Endothelial cell of umbilical vein (primary cell): ENCODE measurements around the gene LAMC3. TPM values are rescaled to one million over a fixed set of nuclear protein-coding genes. Genes with fewer than 3 reads are reported as not detected.

Source experiments
- BruUV-seq: library from RNA; stranded (reverse); fragments of 400-500 nt; replicated peaks from 2 replicates; lab custom pipeline; 2021; lab: Mats Ljungman, UMichigan
- CTCF ChIA-PET: fragments of 300-600, 350-600 bp; sonication (Branson Sonifier 250); formaldehyde crosslinking; loops from one replicate; lab custom pipeline; 2021; ENCODE audit warnings: antibody characterized with exemption, inconsistent platforms; lab: Charles Lee
- POLR2A ChIA-PET: fragments of 300-600, 350-600 bp; sonication (Branson Sonifier 250); formaldehyde crosslinking; loops from one replicate; lab custom pipeline; 2021; ENCODE audit warnings: antibody characterized with exemption, inconsistent platforms; lab: Charles Lee
- DNase-seq: peaks from one replicate; pipeline ENCODE4 v3.0.0-alpha.2; 2011; ENCODE audit warnings: low read depth, low spot score
- FAIRE-seq: peaks from 2 replicates; lab custom pipeline; 2011; peaks lifted over from hg19 to GRCh38; lab: Jason Lieb, UNC
- H2AFZ ChIP-seq: 2 replicates; pipeline ENCODE4 v1.6.0; 2012; ENCODE audit warnings: low read depth, low read length, control low read depth, inconsistent platforms
- H3K27ac ChIP-seq: 2 replicates; pipeline ENCODE4 v1.5.1; 2011; ENCODE audit warnings: low read depth, mild to moderate bottlenecking, control low read depth, low read length, moderate library complexity; ENCODE audit not compliant: insufficient read depth
- H3K27me3 ChIP-seq, 2 experiments: 2 replicates each; pipeline versions ENCODE4 v1.6.0 to v1.6.1; 2011; ENCODE audit warnings: low read length in 2 of 2, mixed read lengths in 1 of 2; ENCODE audit not compliant: control insufficient read depth in 2 of 2, insufficient read depth in 2 of 2
- H3K36me3 ChIP-seq, 2 experiments: 2 replicates in 1 of 2; 3 replicates in 1 of 2; pipeline ENCODE4 v1.5.1; 2011; ENCODE audit warnings: low read length in 2 of 2, mild to moderate bottlenecking in 1 of 2, moderate library complexity in 1 of 2; ENCODE audit not compliant: control insufficient read depth in 2 of 2, insufficient read depth in 2 of 2; ENCODE audit errors: extremely low read depth in 1 of 2
- H3K4me1 ChIP-seq: 3 replicates; pipeline ENCODE4 v1.5.1; 2011; ENCODE audit warnings: mild to moderate bottlenecking, low read length; ENCODE audit not compliant: control insufficient read depth, insufficient read depth; ENCODE audit errors: extremely low read depth
- H3K4me2 ChIP-seq: 2 replicates; pipeline ENCODE4 v1.6.1; 2011; ENCODE audit warnings: low read length, control low read depth, mixed read lengths; ENCODE audit not compliant: insufficient read depth
- H3K4me3 ChIP-seq, 3 experiments: fragments of 200-600 bp in 1 of 3; sonication (generic), shearing (Covaris generic) in 1 of 3; replicated peaks in 1 of 3; 2 replicates each; pipeline ENCODE4 v1.5.1; 2011 to 2016; ENCODE audit warnings: control low read depth in 3 of 3, low read length in 3 of 3, mild to moderate bottlenecking in 2 of 3, inconsistent platforms in 1 of 3, low read depth in 1 of 3, moderate library complexity in 1 of 3; ENCODE audit not compliant: insufficient read depth in 1 of 3
- H3K79me2 ChIP-seq: 2 replicates; pipeline ENCODE4 v1.6.0; 2012; ENCODE audit warnings: low read length, inconsistent platforms; ENCODE audit not compliant: control insufficient read depth, insufficient read depth
- H3K9ac ChIP-seq: replicated peaks from 2 replicates; pipeline ENCODE3; 2011; ENCODE audit warnings: low read length, control low read depth; ENCODE audit not compliant: insufficient read depth; ENCODE audit errors: extremely low read depth
- H3K9me1 ChIP-seq: replicated peaks from 3 replicates; pipeline ENCODE4 v1.6.0; 2011; ENCODE audit warnings: mild to moderate bottlenecking, low read length; ENCODE audit not compliant: control insufficient read depth, insufficient read depth; ENCODE audit errors: extremely low read depth
- H3K9me3 ChIP-seq: replicated peaks from 2 replicates; pipeline ENCODE4 v1.5.1; 2012; ENCODE audit warnings: low read length, inconsistent platforms; ENCODE audit not compliant: control insufficient read depth, insufficient read depth
- H4K20me1 ChIP-seq: replicated peaks from 2 replicates; pipeline ENCODE3; 2011; ENCODE audit warnings: mild to moderate bottlenecking, low read length; ENCODE audit not compliant: control insufficient read depth, insufficient read depth; ENCODE audit errors: extremely low read depth
- EZH2 ChIP-seq: IDR thresholded peaks from 2 replicates; pipeline ENCODE4 v1.6.1; 2012; ENCODE audit warnings: borderline replicate concordance, low read depth, mild to moderate bottlenecking, moderate library complexity, low read length, inconsistent platforms; ENCODE audit not compliant: severe bottlenecking
- FOS ChIP-seq: IDR thresholded peaks from 2 replicates; pipeline ENCODE4 v1.6.1; 2011; ENCODE audit warnings: mild to moderate bottlenecking, low read length, moderate library complexity, borderline replicate concordance; ENCODE audit not compliant: insufficient read depth
- GATA2 ChIP-seq: IDR thresholded peaks from 2 replicates; pipeline ENCODE4 v1.7.0; 2011; ENCODE audit warnings: low read depth, mild to moderate bottlenecking, moderate library complexity, mixed read lengths, low read length; ENCODE audit not compliant: insufficient read length, insufficient read depth
- JUN ChIP-seq: IDR thresholded peaks from 2 replicates; pipeline ENCODE4 v1.6.1; 2011; ENCODE audit warnings: borderline replicate concordance, low read depth; ENCODE audit not compliant: insufficient read length, insufficient read depth
- MAX ChIP-seq: IDR thresholded peaks from 2 replicates; pipeline ENCODE4 v1.6.1; 2011; ENCODE audit not compliant: insufficient read depth, insufficient read length
- MYC ChIP-seq: IDR thresholded peaks from one replicate; pipeline ENCODE4 v1.6.1; 2011; ENCODE audit warnings: mild to moderate bottlenecking, low read depth, low read length
- POLR2A ChIP-seq: IDR thresholded peaks from 2 replicates; pipeline ENCODE4 v1.6.1; 2012; ENCODE audit warnings: low read depth, mild to moderate bottlenecking, control low read depth, low read length
- POLR2AphosphoS5 ChIP-seq: IDR thresholded peaks from 2 replicates; pipeline ENCODE4 v1.6.1; 2012; ENCODE audit warnings: low read depth, mild to moderate bottlenecking, control low read depth, low read length, moderate library complexity; ENCODE audit not compliant: insufficient read depth
- dilution Hi-C: fragments of 300-500 bp; cut with MboI; formaldehyde crosslinking; loops from one replicate; pipeline ENCODE4 v1.15.0; 2019; ENCODE audit warnings: low sequenced_read_pairs; ENCODE audit not compliant: extremely low pct_ligation_motif_present
- intact Hi-C: fragments of 100-400 bp; cut with micrococcal nuclease; formaldehyde crosslinking; loops from one replicate; pipeline ENCODE4 v1.10.0; 2022
- polyA plus RNA-seq, 4 experiments: library from polyadenylated mRNA; depleted of rRNA in 3 of 4; stranded (reverse) in 3 of 4; unstranded in 1 of 4; fragments of >200 nt; gene quantifications; 2 replicates each; pipeline versions ENCODE4 v1.2.1 to v1.2.3, GENCODE V29; 2011 to 2012; ENCODE audit warnings: missing spikeins in 1 of 4
- total RNA-seq: library from RNA; stranded (reverse); gene quantifications from 2 replicates; pipeline ENCODE4 v1.2.3, GENCODE V29; 2021
- TF ChIP-seq, protein P1 (sequence below), 2 donors: IDR thresholded peaks; 1 replicate in 1 of 2; 2 replicates in 1 of 2; pipeline ENCODE4 v1.5.1; 2011; ENCODE audit warnings: low read length in 2 of 2, mild to moderate bottlenecking in 2 of 2, moderate library complexity in 2 of 2, control low read depth in 1 of 2, inconsistent platforms in 1 of 2, low read depth in 1 of 2; ENCODE audit not compliant: insufficient read depth in 1 of 2; ENCODE audit errors: extremely low read depth in 1 of 2

LAMC3 gene
- total and polyA plus RNA-seq, 2 donors (not counting 3 experiments of a cell fraction or from before 2014, with no cell fraction given), result 0.18 to 0.38 TPM

DNA sequence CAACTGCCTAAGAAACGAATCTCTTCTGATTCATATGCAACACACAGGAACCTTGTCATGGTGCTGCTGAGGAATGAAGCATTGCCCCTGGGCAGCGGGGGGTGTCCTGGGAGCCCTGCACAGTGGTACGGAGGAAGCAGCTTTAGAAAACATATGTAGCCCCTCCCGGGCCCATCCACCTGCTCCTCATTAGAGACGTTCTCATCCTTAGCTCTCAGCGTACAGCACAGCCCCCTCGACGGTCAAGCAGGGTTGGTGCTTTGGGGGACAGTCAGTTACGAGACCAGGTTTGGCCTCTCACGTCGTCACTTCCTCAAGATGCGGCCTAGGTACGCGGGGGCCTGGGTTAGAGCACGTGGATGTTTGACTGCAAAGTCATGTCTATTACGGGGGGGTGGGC is 28.4 kb upstream of the LAMC3 start:
- Histone ChIP-seq H3K27ac (no peak overlapping the region), H3K4me1 (no peaks in the 10 kb centered on the region), H3K4me2 (no peak overlapping the region), H3K9ac (no peak overlapping the region), H3K9me3 (no peaks in the 10 kb centered on the region), H3K36me3 (no peaks in the 10 kb centered on the region), H3K27me3 (no peaks in the 10 kb centered on the region), H3K4me3 (no peak overlapping the region), H3K9me1 (no peaks in the 10 kb centered on the region), H4K20me1 (no peaks in the 10 kb centered on the region), H3K79me2 (no peaks in the 10 kb centered on the region), H2AFZ (no peak overlapping the region)
- ChIA-PET CTCF (interaction anchor here (0.6 to 1.7 kb wide), 2 partner anchors 17 to 18 kb away, joined by 3 to 7 read pairs; no protein-coding TSS in a partner anchor), POLR2A (no interaction called here)
- dilution Hi-C loops (no loop called here), intact Hi-C loops (no loop called here)
- TF ChIP-seq POLR2AphosphoS5 (no peak), GATA2 (no peak), EZH2 (no peak), MYC (no peak)
- BruUV-seq, result no TSS peak
- FAIRE-seq (no peak), DNase-seq (no peak)

GRCh38 chr9:130981002-130981755 is 27.8 kb upstream of the LAMC3 start:
- no peaks in the 10 kb centered on the region for H3K36me3 ChIP-seq
- H3K4me1 ChIP-seq, result no peaks in the 10 kb centered on the region
- ChIA-PET POLR2A (no interaction called here), CTCF (interaction anchor here (0.6 to 1.7 kb wide), 3 partner anchors 17 to 282 kb away, joined by 3 to 7 read pairs (median 3); no protein-coding TSS in a partner anchor)
- intact Hi-C loops, result no loop called here
- H3K27me3 ChIP-seq, result no peaks in the 10 kb centered on the region
- no peaks in the 10 kb centered on the region for H3K9me1 ChIP-seq
- no peak for DNase-seq
- no peak overlapping the region for H3K4me3 ChIP-seq
- no TSS peak for BruUV-seq
- H4K20me1 ChIP-seq, result no peaks in the 10 kb centered on the region
- H3K9me3 ChIP-seq, result no peaks in the 10 kb centered on the region
- no peak overlapping the region for H2AFZ ChIP-seq
- no peak overlapping the region for H3K9ac ChIP-seq
- H3K27ac ChIP-seq, result no peak overlapping the region
- no peaks in the 10 kb centered on the region for H3K79me2 ChIP-seq
- TF ChIP-seq JUN (no peak), MYC (no peak), POLR2AphosphoS5 (no peak), GATA2 (no peak), EZH2 (no peak), MAX (no peak), POLR2A (no peak), FOS (no peak)
- TF ChIP-seq, protein P1, sequence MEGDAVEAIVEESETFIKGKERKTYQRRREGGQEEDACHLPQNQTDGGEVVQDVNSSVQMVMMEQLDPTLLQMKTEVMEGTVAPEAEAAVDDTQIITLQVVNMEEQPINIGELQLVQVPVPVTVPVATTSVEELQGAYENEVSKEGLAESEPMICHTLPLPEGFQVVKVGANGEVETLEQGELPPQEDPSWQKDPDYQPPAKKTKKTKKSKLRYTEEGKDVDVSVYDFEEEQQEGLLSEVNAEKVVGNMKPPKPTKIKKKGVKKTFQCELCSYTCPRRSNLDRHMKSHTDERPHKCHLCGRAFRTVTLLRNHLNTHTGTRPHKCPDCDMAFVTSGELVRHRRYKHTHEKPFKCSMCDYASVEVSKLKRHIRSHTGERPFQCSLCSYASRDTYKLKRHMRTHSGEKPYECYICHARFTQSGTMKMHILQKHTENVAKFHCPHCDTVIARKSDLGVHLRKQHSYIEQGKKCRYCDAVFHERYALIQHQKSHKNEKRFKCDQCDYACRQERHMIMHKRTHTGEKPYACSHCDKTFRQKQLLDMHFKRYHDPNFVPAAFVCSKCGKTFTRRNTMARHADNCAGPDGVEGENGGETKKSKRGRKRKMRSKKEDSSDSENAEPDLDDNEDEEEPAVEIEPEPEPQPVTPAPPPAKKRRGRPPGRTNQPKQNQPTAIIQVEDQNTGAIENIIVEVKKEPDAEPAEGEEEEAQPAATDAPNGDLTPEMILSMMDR (IDR thresholded peaks at IDR 0.05; ENCODE audit: extremely low read depth in 1 of 2, insufficient read depth in 1 of 2, low read depth in 1 of 2, low read length in 2 of 2), result no peak
- H3K4me2 ChIP-seq, result no peak overlapping the region
- FAIRE-seq, result no peak
- dilution Hi-C loops, result no loop called here
